Liver (tissue), 9 donors: ENCODE results near the gene OMP. TPM values are rescaled to one million over a fixed set of nuclear protein-coding genes. Genes with fewer than 3 reads are reported as not detected.

ENCODE experiments used
- DNase-seq: peaks from one replicate; pipeline ENCODE4 v3.0.0-alpha.2; 2017; ENCODE audit warnings: low spot score
- H3K27ac ChIP-seq, 2 donors: one replicate each; pipeline ENCODE4 v1.7.0; 2013; ENCODE audit warnings: inconsistent platforms in 2 of 2, low read length in 2 of 2, control low read depth in 1 of 2, low read depth in 1 of 2, mild to moderate bottlenecking in 1 of 2
- H3K27me3 ChIP-seq, 4 donors: one replicate each; pipeline versions ENCODE4 v1.6.1 to v1.7.0; 2013; ENCODE audit warnings: low read length in 3 of 4, inconsistent platforms in 1 of 4, mild to moderate bottlenecking in 1 of 4, moderate library complexity in 1 of 4; ENCODE audit not compliant: control insufficient read depth in 4 of 4, insufficient read depth in 4 of 4
- H3K36me3 ChIP-seq, 4 donors: one replicate each; pipeline versions ENCODE4 v1.6.1 to v1.7.0; 2013; ENCODE audit warnings: low read length in 3 of 4, mild to moderate bottlenecking in 3 of 4, low read depth in 1 of 4, moderate library complexity in 1 of 4; ENCODE audit not compliant: control insufficient read depth in 4 of 4, insufficient read depth in 3 of 4
- H3K4me1 ChIP-seq, 4 donors: one replicate each; pipeline versions ENCODE4 v1.6.1 to v1.7.0; 2013; ENCODE audit warnings: low read length in 3 of 4, mild to moderate bottlenecking in 3 of 4, moderate library complexity in 1 of 4; ENCODE audit not compliant: control insufficient read depth in 4 of 4, insufficient read depth in 4 of 4
- H3K4me3 ChIP-seq, 3 donors: one replicate each; pipeline versions ENCODE4 v1.6.1 to v1.7.0; 2013; ENCODE audit warnings: low read length in 3 of 3, control low read depth in 1 of 3, low read depth in 1 of 3, mild to moderate bottlenecking in 1 of 3
- H3K9ac ChIP-seq, 2 donors: one replicate each; pipeline ENCODE4 v1.7.0; 2013; ENCODE audit warnings: low read length in 2 of 2, mild to moderate bottlenecking in 2 of 2, moderate library complexity in 2 of 2, control low read depth in 1 of 2, low read depth in 1 of 2
- H3K9me3 ChIP-seq, 4 donors: one replicate each; pipeline versions ENCODE4 v1.6.1 to v1.7.0; 2013; ENCODE audit warnings: low read length in 3 of 4; ENCODE audit not compliant: control insufficient read depth in 4 of 4
- EGR1 ChIP-seq, 2 donors: IDR thresholded peaks; 2 replicates each; pipeline ENCODE4 v1.6.1; 2016 to 2018; ENCODE audit warnings: antibody characterized with exemption in 2 of 2, low read depth in 2 of 2
- FOXA1 ChIP-seq: IDR thresholded peaks from 2 replicates; pipeline ENCODE4 v1.6.1; 2016; ENCODE audit warnings: antibody characterized with exemption
- FOXA2 ChIP-seq: IDR thresholded peaks from 2 replicates; pipeline ENCODE4 v1.6.1; 2016; ENCODE audit warnings: antibody characterized with exemption
- GABPA ChIP-seq, 2 donors: IDR thresholded peaks in 1 of 2; conservative IDR thresholded peaks in 1 of 2; 2 replicates each; pipeline ENCODE4 v1.6.1; 2016; ENCODE audit warnings: antibody characterized with exemption in 2 of 2, mild to moderate bottlenecking in 1 of 2, moderate library complexity in 1 of 2
- HNF4A ChIP-seq, 2 donors: conservative IDR thresholded peaks; 2 replicates each; pipeline ENCODE4 v1.6.1; 2016; ENCODE audit warnings: antibody characterized with exemption in 2 of 2, mild to moderate bottlenecking in 2 of 2
- HNF4G ChIP-seq: IDR thresholded peaks from 2 replicates; pipeline ENCODE4 v1.6.1; 2016; ENCODE audit warnings: antibody characterized with exemption
- JUND ChIP-seq, 2 donors: IDR thresholded peaks; 2 replicates each; pipeline ENCODE4 v1.6.1; 2016; ENCODE audit warnings: antibody characterized with exemption in 2 of 2
- NR2F2 ChIP-seq: IDR thresholded peaks from 2 replicates; pipeline ENCODE4 v1.6.1; 2016; ENCODE audit warnings: antibody characterized with exemption
- RAD21 ChIP-seq, 2 donors: IDR thresholded peaks; 2 replicates each; pipeline ENCODE4 v1.6.1; 2016; ENCODE audit warnings: antibody characterized with exemption in 2 of 2, mild to moderate bottlenecking in 2 of 2
- RXRA ChIP-seq, 2 donors: IDR thresholded peaks; 2 replicates each; pipeline ENCODE4 v1.6.1; 2017 to 2018; ENCODE audit warnings: antibody characterized with exemption in 2 of 2, mild to moderate bottlenecking in 1 of 2
- SP1 ChIP-seq: IDR thresholded peaks from 2 replicates; pipeline ENCODE4 v1.6.1; 2018; ENCODE audit warnings: antibody characterized with exemption, mild to moderate bottlenecking
- TAF1 ChIP-seq: conservative IDR thresholded peaks from 2 replicates; pipeline ENCODE4 v1.6.1; 2016; ENCODE audit warnings: antibody characterized with exemption, mild to moderate bottlenecking
- WGBS: extraction: QIAGEN DNeasy Blood & Tissue Kit; methylation state at CpG from one replicate; pipeline ENCODE4 v1.1.7; 2013; 5-methylcytosine and 5-hydroxymethylcytosine counted together
- polyA plus RNA-seq, 2 donors: library from polyadenylated mRNA; stranded (reverse) in 1 of 2; unstranded in 1 of 2; fragments of 200-250 nt in 1 of 2; fragments of >200 nt in 1 of 2; fragmentation: Nextera tagmentation in 1 of 2; extraction: Ambion mirVana in 1 of 2; gene quantifications; one replicate each; pipeline versions ENCODE4 v1.2.1 to v1.2.3, GENCODE V29; 2013 to 2015
- total RNA-seq, 2 donors: library from RNA; depleted of rRNA; stranded (reverse); fragments of >200 nt; gene quantifications; one replicate each; pipeline ENCODE4 v1.2.3, GENCODE V29; 2014
- TF ChIP-seq, protein P1 (sequence below): IDR thresholded peaks from 2 replicates; pipeline ENCODE4 v1.6.1; 2016; ENCODE audit warnings: antibody characterized with exemption
- TF ChIP-seq, protein P2 (sequence below): fragments of 150-350 bp; IDR thresholded peaks from 2 replicates; pipeline ENCODE4 v1.5.1; 2017; ENCODE audit warnings: improper control_type of control experiment, low read depth, low read length; ENCODE audit not compliant: missing input control
- TF ChIP-seq, protein P3 (sequence below): IDR thresholded peaks from 2 replicates; pipeline ENCODE4 v1.6.1; 2016; ENCODE audit warnings: antibody characterized with exemption, mild to moderate bottlenecking
- donor health status: healthy.
- donor health status: healthy.
- donor health status: healthy.
- donor health status: healthy.
- donor health status: healthy.

Gene OMP
- total and polyA plus RNA-seq, 4 donors: 0.24 to 0.75 (median 0.65) TPM; not detected in 1

DNA sequence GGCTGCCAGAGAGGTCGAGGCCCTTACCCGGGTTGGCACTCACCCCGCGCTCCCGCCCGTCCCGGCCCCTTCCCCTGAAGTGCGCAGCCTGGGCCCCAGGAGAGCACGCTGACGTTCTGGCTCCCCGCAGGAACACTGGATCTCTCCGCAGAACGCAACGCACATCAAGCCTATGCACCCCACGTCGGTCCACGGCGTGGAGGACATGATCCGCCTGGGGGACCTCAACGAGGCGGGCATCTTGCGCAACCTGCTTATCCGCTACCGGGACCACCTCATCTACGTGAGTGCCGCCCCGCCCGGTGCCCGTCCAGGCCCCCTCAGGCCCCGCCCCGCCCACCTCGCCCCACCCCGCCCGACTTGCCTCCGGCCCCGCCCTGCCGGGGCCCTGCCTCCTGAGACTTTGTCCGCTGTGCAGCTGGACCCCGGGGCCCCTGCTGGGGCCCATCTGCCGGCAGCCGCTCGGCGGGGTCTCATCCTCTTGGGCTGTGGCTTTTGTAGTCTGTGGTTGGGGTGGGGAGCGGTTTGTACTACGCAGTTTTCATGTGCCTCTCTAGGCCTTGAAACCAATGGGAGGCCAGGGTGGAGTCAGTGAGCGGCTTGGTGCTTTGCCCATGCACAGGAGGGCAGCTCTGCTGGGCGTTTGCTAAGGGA is 45.2 kb downstream of the OMP start:
- Histone ChIP-seq H3K9ac (no peak overlapping the region), H3K27me3 (no peaks in the 10 kb centered on the region), H3K36me3 (no peaks in the 10 kb centered on the region), H3K4me3 (no peak overlapping the region), H3K4me1 (peaks cover 12 to 34% (median 22%) of the 10 kb centered on the region in 4 donors), H3K27ac (no peak overlapping the region), H3K9me3 (no peaks in the 10 kb centered on the region)
- 62% methylated on average over 47 of the region's 47 CpGs for WGBS
- no peak for TF ChIP-seq RAD21 (IDR thresholded peaks at IDR 0.05)
- TF ChIP-seq, protein P1, sequence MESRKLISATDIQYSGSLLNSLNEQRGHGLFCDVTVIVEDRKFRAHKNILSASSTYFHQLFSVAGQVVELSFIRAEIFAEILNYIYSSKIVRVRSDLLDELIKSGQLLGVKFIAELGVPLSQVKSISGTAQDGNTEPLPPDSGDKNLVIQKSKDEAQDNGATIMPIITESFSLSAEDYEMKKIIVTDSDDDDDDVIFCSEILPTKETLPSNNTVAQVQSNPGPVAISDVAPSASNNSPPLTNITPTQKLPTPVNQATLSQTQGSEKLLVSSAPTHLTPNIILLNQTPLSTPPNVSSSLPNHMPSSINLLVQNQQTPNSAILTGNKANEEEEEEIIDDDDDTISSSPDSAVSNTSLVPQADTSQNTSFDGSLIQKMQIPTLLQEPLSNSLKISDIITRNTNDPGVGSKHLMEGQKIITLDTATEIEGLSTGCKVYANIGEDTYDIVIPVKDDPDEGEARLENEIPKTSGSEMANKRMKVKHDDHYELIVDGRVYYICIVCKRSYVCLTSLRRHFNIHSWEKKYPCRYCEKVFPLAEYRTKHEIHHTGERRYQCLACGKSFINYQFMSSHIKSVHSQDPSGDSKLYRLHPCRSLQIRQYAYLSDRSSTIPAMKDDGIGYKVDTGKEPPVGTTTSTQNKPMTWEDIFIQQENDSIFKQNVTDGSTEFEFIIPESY: no peak
- TF ChIP-seq HNF4A (conservative IDR thresholded peaks at IDR 0.05): no peak
- TF ChIP-seq, protein P2, sequence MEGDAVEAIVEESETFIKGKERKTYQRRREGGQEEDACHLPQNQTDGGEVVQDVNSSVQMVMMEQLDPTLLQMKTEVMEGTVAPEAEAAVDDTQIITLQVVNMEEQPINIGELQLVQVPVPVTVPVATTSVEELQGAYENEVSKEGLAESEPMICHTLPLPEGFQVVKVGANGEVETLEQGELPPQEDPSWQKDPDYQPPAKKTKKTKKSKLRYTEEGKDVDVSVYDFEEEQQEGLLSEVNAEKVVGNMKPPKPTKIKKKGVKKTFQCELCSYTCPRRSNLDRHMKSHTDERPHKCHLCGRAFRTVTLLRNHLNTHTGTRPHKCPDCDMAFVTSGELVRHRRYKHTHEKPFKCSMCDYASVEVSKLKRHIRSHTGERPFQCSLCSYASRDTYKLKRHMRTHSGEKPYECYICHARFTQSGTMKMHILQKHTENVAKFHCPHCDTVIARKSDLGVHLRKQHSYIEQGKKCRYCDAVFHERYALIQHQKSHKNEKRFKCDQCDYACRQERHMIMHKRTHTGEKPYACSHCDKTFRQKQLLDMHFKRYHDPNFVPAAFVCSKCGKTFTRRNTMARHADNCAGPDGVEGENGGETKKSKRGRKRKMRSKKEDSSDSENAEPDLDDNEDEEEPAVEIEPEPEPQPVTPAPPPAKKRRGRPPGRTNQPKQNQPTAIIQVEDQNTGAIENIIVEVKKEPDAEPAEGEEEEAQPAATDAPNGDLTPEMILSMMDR: no peak
- TF ChIP-seq, protein P3, sequence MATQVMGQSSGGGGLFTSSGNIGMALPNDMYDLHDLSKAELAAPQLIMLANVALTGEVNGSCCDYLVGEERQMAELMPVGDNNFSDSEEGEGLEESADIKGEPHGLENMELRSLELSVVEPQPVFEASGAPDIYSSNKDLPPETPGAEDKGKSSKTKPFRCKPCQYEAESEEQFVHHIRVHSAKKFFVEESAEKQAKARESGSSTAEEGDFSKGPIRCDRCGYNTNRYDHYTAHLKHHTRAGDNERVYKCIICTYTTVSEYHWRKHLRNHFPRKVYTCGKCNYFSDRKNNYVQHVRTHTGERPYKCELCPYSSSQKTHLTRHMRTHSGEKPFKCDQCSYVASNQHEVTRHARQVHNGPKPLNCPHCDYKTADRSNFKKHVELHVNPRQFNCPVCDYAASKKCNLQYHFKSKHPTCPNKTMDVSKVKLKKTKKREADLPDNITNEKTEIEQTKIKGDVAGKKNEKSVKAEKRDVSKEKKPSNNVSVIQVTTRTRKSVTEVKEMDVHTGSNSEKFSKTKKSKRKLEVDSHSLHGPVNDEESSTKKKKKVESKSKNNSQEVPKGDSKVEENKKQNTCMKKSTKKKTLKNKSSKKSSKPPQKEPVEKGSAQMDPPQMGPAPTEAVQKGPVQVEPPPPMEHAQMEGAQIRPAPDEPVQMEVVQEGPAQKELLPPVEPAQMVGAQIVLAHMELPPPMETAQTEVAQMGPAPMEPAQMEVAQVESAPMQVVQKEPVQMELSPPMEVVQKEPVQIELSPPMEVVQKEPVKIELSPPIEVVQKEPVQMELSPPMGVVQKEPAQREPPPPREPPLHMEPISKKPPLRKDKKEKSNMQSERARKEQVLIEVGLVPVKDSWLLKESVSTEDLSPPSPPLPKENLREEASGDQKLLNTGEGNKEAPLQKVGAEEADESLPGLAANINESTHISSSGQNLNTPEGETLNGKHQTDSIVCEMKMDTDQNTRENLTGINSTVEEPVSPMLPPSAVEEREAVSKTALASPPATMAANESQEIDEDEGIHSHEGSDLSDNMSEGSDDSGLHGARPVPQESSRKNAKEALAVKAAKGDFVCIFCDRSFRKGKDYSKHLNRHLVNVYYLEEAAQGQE: no peak
- no peak for TF ChIP-seq FOXA2
- TF ChIP-seq JUND (IDR thresholded peaks at IDR 0.05): no peak
- no peak for TF ChIP-seq TAF1
- no peak for TF ChIP-seq FOXA1
- no peak for TF ChIP-seq RXRA (IDR thresholded peaks at IDR 0.05)
- TF ChIP-seq GABPA (IDR thresholded peaks at IDR 0.05 in 1 of 2, conservative IDR thresholded peaks at IDR 0.05 in 1 of 2): no peak
- TF ChIP-seq NR2F2: no peak
- no peak for TF ChIP-seq EGR1 (IDR thresholded peaks at IDR 0.05; ENCODE audit: low read depth in 2 of 2)
- TF ChIP-seq HNF4G: no peak
- no peak for TF ChIP-seq SP1
- DNase-seq: peak; percentile 57
